ENCODE measurements around the gene TAF3.

DNA sequence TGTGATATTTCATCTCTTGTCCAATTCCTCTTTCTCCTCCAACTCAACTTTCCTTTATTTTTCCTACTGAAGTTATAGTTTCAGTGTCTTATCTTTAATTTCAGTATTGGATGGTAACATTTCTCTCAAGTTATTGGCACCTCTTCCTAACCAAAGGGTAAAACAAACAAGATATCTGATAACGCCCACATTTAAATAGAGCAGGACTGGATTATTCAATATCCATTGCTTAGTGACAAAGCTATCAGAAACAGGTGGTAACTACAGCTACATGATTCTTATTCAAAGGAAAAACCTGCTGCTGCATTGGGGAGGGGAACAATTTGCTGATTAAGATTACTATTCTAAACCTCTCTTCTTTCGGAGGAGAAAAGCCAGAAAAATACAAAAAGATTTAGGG is 87.8 kb downstream of the TAF3 start:
- TF ChIP-seq, protein P1, sequence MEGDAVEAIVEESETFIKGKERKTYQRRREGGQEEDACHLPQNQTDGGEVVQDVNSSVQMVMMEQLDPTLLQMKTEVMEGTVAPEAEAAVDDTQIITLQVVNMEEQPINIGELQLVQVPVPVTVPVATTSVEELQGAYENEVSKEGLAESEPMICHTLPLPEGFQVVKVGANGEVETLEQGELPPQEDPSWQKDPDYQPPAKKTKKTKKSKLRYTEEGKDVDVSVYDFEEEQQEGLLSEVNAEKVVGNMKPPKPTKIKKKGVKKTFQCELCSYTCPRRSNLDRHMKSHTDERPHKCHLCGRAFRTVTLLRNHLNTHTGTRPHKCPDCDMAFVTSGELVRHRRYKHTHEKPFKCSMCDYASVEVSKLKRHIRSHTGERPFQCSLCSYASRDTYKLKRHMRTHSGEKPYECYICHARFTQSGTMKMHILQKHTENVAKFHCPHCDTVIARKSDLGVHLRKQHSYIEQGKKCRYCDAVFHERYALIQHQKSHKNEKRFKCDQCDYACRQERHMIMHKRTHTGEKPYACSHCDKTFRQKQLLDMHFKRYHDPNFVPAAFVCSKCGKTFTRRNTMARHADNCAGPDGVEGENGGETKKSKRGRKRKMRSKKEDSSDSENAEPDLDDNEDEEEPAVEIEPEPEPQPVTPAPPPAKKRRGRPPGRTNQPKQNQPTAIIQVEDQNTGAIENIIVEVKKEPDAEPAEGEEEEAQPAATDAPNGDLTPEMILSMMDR (IDR thresholded peaks at IDR 0.05): no peak
- TF ChIP-seq POLR2AphosphoS5 (IDR thresholded peaks at IDR 0.05) (no peak), POLR2A (IDR thresholded peaks at IDR 0.05) (no peak)

Measured in breast epithelium (tissue), 3 donors.